Cerebellar cortex (tissue), 1 donor: ENCODE data around the gene PSMB10.
A peak's percentile ranks its signal among the peaks of the same experiment; 100 is the strongest.

Experiments
- DNase-seq: peaks from one replicate; pipeline ENCODE4 v3.0.0-alpha.2; 2015; ENCODE audit warnings: low spot score

Gene PSMB10

DNA sequence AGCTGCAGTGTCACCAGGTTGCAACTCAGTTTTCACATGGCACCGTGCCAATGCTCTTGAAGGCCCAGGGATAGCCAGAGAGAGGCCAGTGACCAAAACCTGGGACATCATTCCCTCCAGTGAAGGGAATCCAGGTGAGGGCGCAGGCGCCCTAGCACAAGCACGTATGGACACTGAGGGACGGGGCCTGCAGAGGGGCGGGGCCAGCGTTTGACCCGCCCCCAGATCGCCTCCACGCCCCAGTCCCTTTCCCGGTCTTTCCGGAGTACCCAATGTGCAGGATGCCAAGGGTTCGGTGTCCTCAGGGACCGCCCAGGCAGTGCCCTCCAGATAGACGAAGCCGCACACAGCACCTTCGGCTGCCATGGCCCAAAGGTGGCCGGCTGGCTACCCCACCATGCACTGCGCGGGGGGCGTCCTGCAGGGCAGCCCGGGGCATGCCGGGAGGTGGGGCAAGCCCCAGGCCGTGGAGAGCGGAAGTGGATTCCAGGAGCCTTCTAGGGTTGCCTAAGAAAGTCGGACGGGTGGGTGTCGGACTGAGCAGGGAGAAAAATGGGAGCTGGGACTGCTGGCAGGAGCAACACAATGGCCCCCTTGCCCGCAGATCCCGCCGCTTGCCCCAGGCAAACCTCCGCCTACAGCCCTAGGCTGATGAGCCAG, 27.1 kb upstream of the PSMB10 start:
- DNase-seq, result no peak

GRCh38 chr16:67963292-67963661, 26.6 kb upstream of the PSMB10 start:
- DNase-seq, result no peak

DNA sequence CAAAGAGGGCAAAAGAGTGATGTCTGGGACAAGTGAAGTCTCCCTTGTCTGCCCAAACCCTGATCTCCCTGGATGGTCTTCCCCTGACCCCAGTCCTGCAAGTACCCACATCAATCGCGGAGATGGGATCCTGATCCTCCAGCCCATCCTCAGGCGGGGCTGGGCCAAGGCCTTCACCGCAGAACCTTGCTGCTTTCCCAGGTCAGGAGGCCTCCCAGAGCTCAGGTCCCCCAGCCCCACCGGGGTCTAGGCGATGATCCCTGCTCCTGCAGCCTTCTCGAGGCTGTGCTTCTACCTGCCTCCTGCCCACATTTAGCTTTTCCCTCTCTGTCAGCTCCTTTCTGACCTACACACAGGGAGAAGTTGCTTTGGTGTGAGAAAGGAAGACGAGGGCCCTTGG, 25.5 kb upstream of the PSMB10 start:
- DNase-seq, result no peak

GRCh38 chr16:67961551-67961957, 24.9 kb upstream of the PSMB10 start:
- DNase-seq, result no peak

- no peak for DNase-seq
Measured at GRCh38 chr16:67959536-67960329, 23.1 kb upstream of the PSMB10 start.

DNA sequence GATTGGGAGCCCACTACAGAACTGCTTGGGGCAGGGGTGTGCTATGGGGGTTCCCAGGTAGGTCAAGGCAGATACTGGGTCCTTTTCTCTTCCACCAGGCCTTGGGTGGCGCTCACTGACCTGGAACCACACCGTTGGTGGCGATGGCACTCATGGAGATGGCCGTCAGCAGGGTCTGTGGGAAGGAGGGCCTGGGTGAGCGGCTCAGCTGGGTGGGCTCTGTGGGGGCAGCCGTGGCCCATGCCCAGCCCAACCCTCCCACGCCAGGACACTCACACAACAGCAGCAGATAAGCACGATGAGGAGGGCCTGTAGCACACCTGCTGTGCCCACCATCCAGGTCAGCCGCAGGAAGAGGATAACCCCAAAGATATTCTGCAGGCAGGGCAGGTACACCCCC, 21.0 kb upstream of the PSMB10 start:
- DNase-seq, result no peak

- DNase-seq, result no peak
Measured at GRCh38 chr16:67954421-67955196, 18.0 kb upstream of the PSMB10 start.

DNA sequence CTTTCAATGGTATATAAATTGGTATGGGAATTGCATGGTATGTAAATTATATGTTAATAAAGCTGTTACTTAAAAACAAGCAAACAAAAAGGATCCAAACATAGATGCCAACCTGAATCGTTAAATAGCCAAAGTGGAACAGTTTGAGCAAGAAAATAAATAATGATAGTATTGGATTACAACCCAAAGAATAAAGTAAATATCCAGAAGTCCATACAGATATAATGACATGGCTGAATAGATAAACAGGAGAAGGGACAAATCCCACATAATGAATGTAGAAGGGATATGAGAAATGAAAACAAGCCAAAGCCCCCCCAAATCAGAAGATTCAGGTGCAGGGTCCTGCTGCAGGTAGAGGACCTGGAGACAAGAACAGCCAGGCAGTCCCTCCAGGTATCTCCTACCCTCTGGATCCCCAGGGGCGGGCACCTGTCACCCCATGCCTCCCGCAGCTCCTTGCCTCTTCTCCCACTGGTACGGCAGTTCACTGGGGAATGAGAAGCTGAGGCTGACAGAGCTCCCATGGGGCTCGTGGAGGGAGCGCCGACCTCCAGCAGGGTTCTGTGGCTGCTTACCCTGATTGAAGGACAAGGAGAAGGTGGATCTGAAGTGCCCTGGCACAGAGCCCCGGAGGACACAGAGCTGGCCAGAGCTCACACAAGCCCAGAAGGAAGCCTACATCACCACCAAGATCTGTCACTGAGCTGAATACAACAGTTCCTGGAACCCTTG, 17.2 kb upstream of the PSMB10 start:
- no peak for DNase-seq

GRCh38 chr16:67951485-67951884, 14.8 kb upstream of the PSMB10 start:
- peak; percentile 75 for DNase-seq

DNA sequence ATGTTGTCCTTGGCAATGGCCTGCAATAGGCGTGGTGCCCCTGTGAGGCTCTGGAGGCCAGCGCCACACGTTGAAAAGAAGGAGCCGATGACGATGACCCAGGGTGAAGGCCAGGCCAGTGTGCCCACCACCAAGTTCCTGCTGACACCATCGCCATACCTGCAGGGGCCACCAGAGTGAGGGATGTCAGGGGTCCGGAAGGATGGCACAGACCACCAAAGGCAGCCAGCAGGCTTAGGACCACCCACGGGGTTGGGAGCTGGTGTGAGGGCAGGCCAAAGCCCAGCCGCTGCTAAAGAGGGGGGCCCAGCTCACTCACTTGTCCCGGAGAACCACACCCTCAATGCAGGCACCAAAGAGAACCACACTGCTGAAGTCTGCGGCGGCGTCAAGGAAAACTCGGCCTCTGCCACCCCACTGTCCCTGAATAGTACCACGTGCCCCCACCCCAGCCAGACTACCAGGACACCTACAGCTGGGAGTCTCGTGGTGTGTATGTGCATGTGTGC, 13.7 kb upstream of the PSMB10 start:
- DNase-seq, result no peak

DNA sequence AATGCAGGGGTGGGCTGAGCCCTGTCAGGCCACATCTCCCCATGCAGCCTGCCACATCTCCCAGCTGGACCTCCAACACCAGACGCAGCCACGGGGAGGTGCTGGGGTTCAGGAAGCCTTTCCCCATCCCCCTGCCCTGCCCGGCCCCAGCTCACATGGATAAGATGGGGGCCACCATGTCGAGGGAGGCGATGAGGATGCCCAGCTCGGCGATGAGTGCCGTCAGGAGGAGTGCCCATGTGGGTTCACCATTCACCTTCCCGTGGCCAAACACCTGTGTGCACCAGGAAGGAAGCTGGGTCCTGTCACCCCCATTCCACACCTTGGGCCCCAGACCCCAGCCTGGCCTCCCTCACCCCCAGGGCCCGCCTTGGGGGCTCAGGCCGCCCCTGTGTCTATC, 13.0 kb upstream of the PSMB10 start:
- no peak for DNase-seq

- DNase-seq, result no peak
Measured at GRCh38 chr16:67948015-67948414, 11.4 kb upstream of the PSMB10 start.

GRCh38 chr16:67946966-67947558, 10.4 kb upstream of the PSMB10 start:
- DNase-seq, result no peak

- DNase-seq, result no peak
Measured at GRCh38 chr16:67946128-67946569, 9.5 kb upstream of the PSMB10 start.

GRCh38 chr16:67945392-67945933, 8.8 kb upstream of the PSMB10 start:
- DNase-seq, result no peak

DNA sequence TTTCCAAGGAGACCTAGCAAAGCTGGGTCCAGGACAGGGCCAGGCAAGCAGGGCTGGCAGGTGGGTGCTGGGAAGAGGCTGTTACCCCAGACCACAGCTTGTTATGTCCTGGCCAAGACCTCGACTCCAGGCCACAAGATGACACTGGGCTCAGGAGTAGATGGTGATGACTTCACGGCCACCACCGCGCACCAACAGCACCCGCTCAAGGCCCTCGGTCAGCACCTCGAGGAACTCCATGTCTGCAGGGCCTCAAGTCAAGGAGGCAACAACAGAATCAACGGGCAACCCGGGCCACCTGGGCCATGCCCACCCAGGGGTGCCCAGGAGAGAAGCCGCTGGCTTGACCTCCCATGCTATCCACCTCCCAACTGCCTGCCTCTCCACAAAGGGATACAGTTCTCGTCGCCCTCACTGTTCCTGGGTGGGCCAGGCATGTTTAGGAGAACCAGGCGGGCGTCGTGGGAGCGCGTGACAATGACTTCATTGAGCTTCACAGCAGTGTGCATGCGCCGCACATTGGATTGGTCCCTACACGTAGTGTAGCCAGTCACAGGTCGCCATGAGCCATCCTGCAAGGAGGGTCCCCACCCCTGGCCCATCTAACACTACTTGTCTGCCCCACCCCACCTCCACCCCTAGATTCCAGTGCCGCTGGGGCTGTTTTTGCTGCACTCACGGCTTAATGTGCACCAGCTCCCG, 8.2 kb upstream of the PSMB10 start:
- no peak for DNase-seq

DNA sequence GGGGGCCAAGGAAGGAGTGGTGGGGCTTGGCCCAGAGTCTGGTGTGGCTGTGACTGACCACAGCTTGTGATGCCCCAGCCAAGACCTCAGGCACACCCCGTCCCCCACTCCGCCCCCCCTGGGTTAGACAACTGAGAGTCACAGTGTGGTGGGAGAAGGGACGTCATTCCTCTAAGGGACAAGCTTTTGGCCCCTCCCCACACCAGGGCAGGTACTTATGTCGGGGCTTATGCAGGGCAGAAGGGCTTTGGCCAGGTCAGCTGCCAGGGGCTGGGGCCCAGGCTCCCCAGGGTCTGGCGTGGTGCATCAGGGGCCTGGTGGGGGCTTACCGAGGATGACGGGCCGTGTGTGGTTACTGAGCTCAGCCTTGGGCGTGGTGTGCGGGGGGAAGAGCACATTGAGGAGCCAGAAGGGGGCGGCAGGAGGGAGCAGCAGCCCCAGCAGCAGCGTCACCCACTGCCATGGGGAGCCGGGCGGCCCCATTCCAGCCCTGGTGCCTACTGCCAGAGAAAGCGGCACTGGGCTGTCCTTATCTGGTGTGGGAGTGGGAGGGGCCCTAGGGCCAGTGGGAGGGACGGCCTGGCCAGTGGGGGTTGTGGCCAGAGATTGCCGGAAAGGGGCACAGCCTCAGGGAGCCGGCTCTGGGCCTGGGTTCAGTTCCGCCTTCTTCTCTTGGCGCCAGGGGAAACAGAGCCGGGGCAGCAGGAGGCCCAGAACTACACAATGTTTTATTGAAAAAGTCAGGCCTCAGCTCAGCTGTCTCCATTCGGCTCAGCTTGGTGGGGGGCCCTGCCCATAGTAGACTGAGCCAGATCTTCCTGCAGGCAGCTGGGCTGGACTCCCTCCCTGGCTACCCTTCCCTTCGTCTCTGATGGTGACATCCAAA, 7.2 kb upstream of the PSMB10 start, which contains the start of gene LCAT:
Gene LCAT, minus strand, starts transcription at position 502 of the 886 bp plus-strand sequence. Its CDS starts 19 bp downstream, at position 483.
- DNase-seq, result peak; percentile 67

- DNase-seq, result no peak
Measured at GRCh38 chr16:67943256-67943618, 6.6 kb upstream of the PSMB10 start.

- DNase-seq, result no peak
Measured at GRCh38 chr16:67942510-67943255, 6.0 kb upstream of the PSMB10 start.
